ENCODE results near the gene LRRFIP2.
"Not testable (repeated sequence)": the region's sequence is repeated elsewhere in the genome, so short reads cannot be mapped to it uniquely, and the experiment has no call there.

LRRFIP2 gene

GRCh38 chr3:37208008-37208407 lies 33.6 kb upstream of the LRRFIP2 start:
- H3K9me3 ChIP-seq (replicated peaks in 1 of 2; ENCODE audit: control insufficient read depth in 2 of 2, insufficient read depth in 1 of 2, low read depth in 1 of 2, low read length in 2 of 2); H3K14ac ChIP-seq (ENCODE audit: low read length): not testable (repeated sequence)

GRCh38 chr3:37206041-37206440 lies 31.7 kb upstream of the LRRFIP2 start:
- not testable (repeated sequence) for H2BK15ac ChIP-seq (ENCODE audit: low read length); H4K8ac ChIP-seq (ENCODE audit: low read depth, low read length); H3K27me3 ChIP-seq (ENCODE audit: control insufficient read depth in 3 of 3, insufficient read depth in 3 of 3, low read depth in 1 of 3, low read length in 3 of 3); H3K23ac ChIP-seq (ENCODE audit: low read depth, low read length, poor library complexity); H4K91ac ChIP-seq (ENCODE audit: low read depth, low read length, poor library complexity); H3K4me1 ChIP-seq (ENCODE audit: control insufficient read depth in 2 of 2, insufficient read depth in 1 of 2, low read depth in 1 of 2, low read length in 2 of 2); H3K36me3 ChIP-seq (replicated peaks in 1 of 2; ENCODE audit: control insufficient read depth in 2 of 2, insufficient read depth in 2 of 2, low read length in 2 of 2); H3K4me3 ChIP-seq (ENCODE audit: low read length in 2 of 2); H2AK5ac ChIP-seq (ENCODE audit: low read depth, low read length); H3K14ac ChIP-seq (ENCODE audit: low read length); H3K18ac ChIP-seq (ENCODE audit: low read length); H3K9ac ChIP-seq (ENCODE audit: low read depth, low read length, poor library complexity); H2BK12ac ChIP-seq (ENCODE audit: low read length); H2BK120ac ChIP-seq (ENCODE audit: low read depth, low read length); H3K9me3 ChIP-seq (replicated peaks in 1 of 2; ENCODE audit: control insufficient read depth in 2 of 2, insufficient read depth in 1 of 2, low read depth in 1 of 2, low read length in 2 of 2); DNase-seq (ENCODE audit: low spot score); H2AFZ ChIP-seq (ENCODE audit: low read length); H2BK5ac ChIP-seq (ENCODE audit: low read length); H3K4ac ChIP-seq (ENCODE audit: low read length); H3K79me1 ChIP-seq (ENCODE audit: low read depth, low read length); H3K4me2 ChIP-seq (ENCODE audit: insufficient read depth, low read length, poor library complexity, severe bottlenecking); H3K27ac ChIP-seq (replicated peaks; ENCODE audit: low read length)
- WGBS, 2 donors (ENCODE audit: extremely low coverage in 2 of 2, insufficient read length in 2 of 2, insufficient replicate concordance in 1 of 2), result no CpG with 5 or more reads among the region's 4 CpGs

More at GRCh38 chr3:37208008-37208407, 33.6 kb upstream of the LRRFIP2 start:
- not testable (repeated sequence) for H4K91ac ChIP-seq (ENCODE audit: low read depth, low read length, poor library complexity); H3K79me1 ChIP-seq (ENCODE audit: low read depth, low read length); H2BK12ac ChIP-seq (ENCODE audit: low read length); H2AK5ac ChIP-seq (ENCODE audit: low read depth, low read length); H3K36me3 ChIP-seq (replicated peaks in 1 of 2; ENCODE audit: control insufficient read depth in 2 of 2, insufficient read depth in 2 of 2, low read length in 2 of 2); H3K27me3 ChIP-seq (ENCODE audit: control insufficient read depth in 3 of 3, insufficient read depth in 3 of 3, low read depth in 1 of 3, low read length in 3 of 3); H3K4ac ChIP-seq (ENCODE audit: low read length); H3K27ac ChIP-seq (replicated peaks; ENCODE audit: low read length); H3K9ac ChIP-seq (ENCODE audit: low read depth, low read length, poor library complexity); DNase-seq (ENCODE audit: low spot score); H3K4me3 ChIP-seq (ENCODE audit: low read length in 2 of 2); H3K4me1 ChIP-seq (ENCODE audit: control insufficient read depth in 2 of 2, insufficient read depth in 1 of 2, low read depth in 1 of 2, low read length in 2 of 2); H2BK5ac ChIP-seq (ENCODE audit: low read length); H2BK15ac ChIP-seq (ENCODE audit: low read length); H3K4me2 ChIP-seq (ENCODE audit: insufficient read depth, low read length, poor library complexity, severe bottlenecking); H2AFZ ChIP-seq (ENCODE audit: low read length); H3K18ac ChIP-seq (ENCODE audit: low read length); H4K8ac ChIP-seq (ENCODE audit: low read depth, low read length); H2BK120ac ChIP-seq (ENCODE audit: low read depth, low read length); H3K23ac ChIP-seq (ENCODE audit: low read depth, low read length, poor library complexity)
- WGBS, 2 donors (ENCODE audit: extremely low coverage in 2 of 2, insufficient read length in 2 of 2, insufficient replicate concordance in 1 of 2), result no CpG with 5 or more reads among the region's 3 CpGs

- Histone ChIP-seq H3K4ac (ENCODE audit: low read length) (no peak overlapping the region), H4K91ac (ENCODE audit: low read depth, low read length, poor library complexity) (no peak overlapping the region), H2AK5ac (ENCODE audit: low read depth, low read length) (no peak overlapping the region), H2BK5ac (ENCODE audit: low read length) (no peak overlapping the region), H3K23ac (ENCODE audit: low read depth, low read length, poor library complexity) (no peak overlapping the region), H3K27ac (replicated peaks; ENCODE audit: low read length) (no peak overlapping the region), H2AFZ (ENCODE audit: low read length) (no peak overlapping the region), H3K4me2 (ENCODE audit: insufficient read depth, low read length, poor library complexity, severe bottlenecking) (no peak overlapping the region), H3K36me3 (replicated peaks in 1 of 2; ENCODE audit: control insufficient read depth in 2 of 2, insufficient read depth in 2 of 2, low read length in 2 of 2) (no peaks in the 10 kb centered on the region), H3K14ac (ENCODE audit: low read length) (no peak overlapping the region), H2BK12ac (ENCODE audit: low read length) (no peak overlapping the region), H2BK120ac (ENCODE audit: low read depth, low read length) (no peak overlapping the region), H3K79me1 (ENCODE audit: low read depth, low read length) (no peaks in the 10 kb centered on the region), H3K4me1 (ENCODE audit: control insufficient read depth in 2 of 2, insufficient read depth in 1 of 2, low read depth in 1 of 2, low read length in 2 of 2) (no peaks in the 10 kb centered on the region), H3K9me3 (replicated peaks in 1 of 2; ENCODE audit: control insufficient read depth in 2 of 2, insufficient read depth in 1 of 2, low read depth in 1 of 2, low read length in 2 of 2) (no peaks in the 10 kb centered on the region), H2BK15ac (ENCODE audit: low read length) (no peak overlapping the region), H3K18ac (ENCODE audit: low read length) (no peak overlapping the region), H3K4me3 (ENCODE audit: low read length in 2 of 2) (no peak overlapping the region), H4K8ac (ENCODE audit: low read depth, low read length) (no peak overlapping the region), H3K9ac (ENCODE audit: low read depth, low read length, poor library complexity) (no peak overlapping the region), H3K27me3 (ENCODE audit: control insufficient read depth in 3 of 3, insufficient read depth in 3 of 3, low read depth in 1 of 3, low read length in 3 of 3) (peaks cover 0 to 3% (median 0%) of the 10 kb centered on the region in 3 experiments)
- WGBS, 2 donors (ENCODE audit: extremely low coverage in 2 of 2, insufficient read length in 2 of 2, insufficient replicate concordance in 1 of 2), result no CpG with 5 or more reads among the region's 3 CpGs
- DNase-seq (ENCODE audit: low spot score), result no peak
Measured at GRCh38 chr3:37204314-37204713, 29.9 kb upstream of the LRRFIP2 start.

- Histone ChIP-seq H3K23ac (ENCODE audit: low read depth, low read length, poor library complexity) (no peak overlapping the region), H2AFZ (ENCODE audit: low read length) (no peak overlapping the region), H3K4ac (ENCODE audit: low read length) (no peak overlapping the region), H3K9me3 (replicated peaks in 1 of 2; ENCODE audit: control insufficient read depth in 2 of 2, insufficient read depth in 1 of 2, low read depth in 1 of 2, low read length in 2 of 2) (no peaks in the 10 kb centered on the region), H3K27ac (replicated peaks; ENCODE audit: low read length) (no peak overlapping the region), H2AK5ac (ENCODE audit: low read depth, low read length) (no peak overlapping the region), H3K27me3 (ENCODE audit: control insufficient read depth in 3 of 3, insufficient read depth in 3 of 3, low read depth in 1 of 3, low read length in 3 of 3) (peaks cover 0 to 3% (median 0%) of the 10 kb centered on the region in 3 experiments), H2BK120ac (ENCODE audit: low read depth, low read length) (no peak overlapping the region), H2BK5ac (ENCODE audit: low read length) (no peak overlapping the region), H2BK12ac (ENCODE audit: low read length) (no peak overlapping the region), H3K14ac (ENCODE audit: low read length) (no peak overlapping the region), H4K8ac (ENCODE audit: low read depth, low read length) (no peak overlapping the region), H3K4me2 (ENCODE audit: insufficient read depth, low read length, poor library complexity, severe bottlenecking) (no peak overlapping the region), H3K9ac (ENCODE audit: low read depth, low read length, poor library complexity) (no peak overlapping the region), H3K4me1 (ENCODE audit: control insufficient read depth in 2 of 2, insufficient read depth in 1 of 2, low read depth in 1 of 2, low read length in 2 of 2) (peaks cover 0 to 2% of the 10 kb centered on the region in 2 donors), H2BK15ac (ENCODE audit: low read length) (no peak overlapping the region), H3K4me3 (ENCODE audit: low read length in 2 of 2) (no peak overlapping the region), H4K91ac (ENCODE audit: low read depth, low read length, poor library complexity) (no peak overlapping the region), H3K79me1 (ENCODE audit: low read depth, low read length) (no peaks in the 10 kb centered on the region), H3K18ac (ENCODE audit: low read length) (no peak overlapping the region), H3K36me3 (replicated peaks in 1 of 2; ENCODE audit: control insufficient read depth in 2 of 2, insufficient read depth in 2 of 2, low read length in 2 of 2) (no peaks in the 10 kb centered on the region)
- no CpG with 5 or more reads among the region's 3 CpGs for WGBS, 2 donors (ENCODE audit: extremely low coverage in 2 of 2, insufficient read length in 2 of 2, insufficient replicate concordance in 1 of 2)
- DNase-seq (ENCODE audit: low spot score), result no peak
Measured at GRCh38 chr3:37202035-37202434, 27.7 kb upstream of the LRRFIP2 start.
